ENCODE measurements around the gene RANBP10. TPM values are rescaled to one million over a fixed set of nuclear protein-coding genes. Genes with fewer than 3 reads are reported as not detected.

Gene RANBP10
- total RNA-seq, 4 donors from 2014 or later = 6.0 to 9.8 (median 8.3) TPM

DNA sequence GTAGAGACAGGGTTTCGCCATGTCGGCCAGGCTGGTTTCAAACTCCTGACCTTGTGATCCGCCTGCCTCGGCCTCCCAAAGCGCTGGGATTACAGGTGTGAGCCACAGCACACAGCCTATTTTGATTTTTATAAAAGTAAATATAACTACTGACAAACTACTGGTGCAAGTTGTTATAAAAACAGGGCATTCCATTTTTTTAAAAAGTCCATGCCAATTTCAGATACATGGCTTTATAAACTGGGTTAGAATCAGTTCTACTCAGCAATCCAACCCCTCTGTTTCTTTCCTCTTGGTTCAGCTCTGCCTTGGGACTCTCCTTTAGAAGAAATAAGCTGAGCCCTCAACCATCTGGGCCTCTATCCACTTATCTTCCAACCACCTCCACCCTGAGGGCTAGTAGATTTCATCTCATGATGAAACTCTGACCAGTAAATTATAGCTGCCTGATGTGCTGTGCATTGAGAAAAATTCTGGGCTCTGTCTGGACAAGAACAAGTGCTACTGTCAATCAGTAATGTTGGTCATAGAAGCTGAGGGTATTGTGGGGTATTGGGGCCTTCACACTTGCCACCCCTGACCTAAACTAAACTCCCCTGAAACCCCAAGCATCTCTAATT lies 10.2 kb downstream of the RANBP10 start:
- no peak for ATAC-seq (ENCODE audit: low FRiP score)
- TF ChIP-seq, protein P1, sequence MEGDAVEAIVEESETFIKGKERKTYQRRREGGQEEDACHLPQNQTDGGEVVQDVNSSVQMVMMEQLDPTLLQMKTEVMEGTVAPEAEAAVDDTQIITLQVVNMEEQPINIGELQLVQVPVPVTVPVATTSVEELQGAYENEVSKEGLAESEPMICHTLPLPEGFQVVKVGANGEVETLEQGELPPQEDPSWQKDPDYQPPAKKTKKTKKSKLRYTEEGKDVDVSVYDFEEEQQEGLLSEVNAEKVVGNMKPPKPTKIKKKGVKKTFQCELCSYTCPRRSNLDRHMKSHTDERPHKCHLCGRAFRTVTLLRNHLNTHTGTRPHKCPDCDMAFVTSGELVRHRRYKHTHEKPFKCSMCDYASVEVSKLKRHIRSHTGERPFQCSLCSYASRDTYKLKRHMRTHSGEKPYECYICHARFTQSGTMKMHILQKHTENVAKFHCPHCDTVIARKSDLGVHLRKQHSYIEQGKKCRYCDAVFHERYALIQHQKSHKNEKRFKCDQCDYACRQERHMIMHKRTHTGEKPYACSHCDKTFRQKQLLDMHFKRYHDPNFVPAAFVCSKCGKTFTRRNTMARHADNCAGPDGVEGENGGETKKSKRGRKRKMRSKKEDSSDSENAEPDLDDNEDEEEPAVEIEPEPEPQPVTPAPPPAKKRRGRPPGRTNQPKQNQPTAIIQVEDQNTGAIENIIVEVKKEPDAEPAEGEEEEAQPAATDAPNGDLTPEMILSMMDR (IDR thresholded peaks at IDR 0.05) = no peak
- no peak for DNase-seq (ENCODE audit: low spot score)

DNA sequence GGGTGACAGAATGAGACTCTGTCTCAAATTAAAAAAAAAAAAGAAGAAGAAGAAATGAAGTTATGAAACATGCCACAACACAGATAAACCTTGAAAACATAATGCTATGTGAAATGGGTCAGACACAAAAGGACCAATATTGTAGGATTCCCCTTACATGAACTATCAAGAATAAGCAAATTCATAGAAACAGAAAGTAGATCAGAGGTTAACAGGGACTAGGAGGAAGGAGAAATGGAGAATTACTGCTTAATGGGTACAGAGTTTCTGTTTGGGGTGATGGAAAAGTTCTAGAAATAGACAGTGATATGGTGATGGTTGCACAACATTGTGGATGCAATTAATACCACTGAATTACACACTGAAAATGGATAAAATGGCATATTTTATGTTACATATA lies 16.3 kb downstream of the RANBP10 start:
- DNase-seq (ENCODE audit: low spot score) = no peak
- TF ChIP-seq, protein P1 (IDR thresholded peaks at IDR 0.05) = no peak
- ATAC-seq (ENCODE audit: low FRiP score) = no peak

DNA sequence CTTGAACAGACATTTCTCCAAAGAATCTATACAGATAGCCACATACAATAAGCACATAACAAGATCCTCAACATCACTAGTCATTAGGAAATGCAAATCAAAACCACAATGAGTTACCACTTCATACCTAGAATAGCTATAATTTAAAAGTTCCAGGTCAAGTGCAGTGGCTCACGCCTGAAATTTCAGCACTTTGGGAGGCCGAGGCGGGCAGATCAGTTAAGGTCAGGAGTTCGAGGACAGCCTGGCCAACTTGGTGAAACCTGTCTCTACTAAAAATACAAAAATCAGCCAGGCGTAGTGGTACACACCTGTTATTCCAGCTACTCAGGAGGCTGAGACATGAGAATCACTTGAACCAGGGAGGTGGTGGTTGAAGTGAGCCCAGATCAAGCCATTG lies 19.9 kb downstream of the RANBP10 start:
- no peak for ATAC-seq (ENCODE audit: low FRiP score)
- DNase-seq (ENCODE audit: low spot score) = no peak
- TF ChIP-seq, protein P1 (IDR thresholded peaks at IDR 0.05) = no peak

DNA sequence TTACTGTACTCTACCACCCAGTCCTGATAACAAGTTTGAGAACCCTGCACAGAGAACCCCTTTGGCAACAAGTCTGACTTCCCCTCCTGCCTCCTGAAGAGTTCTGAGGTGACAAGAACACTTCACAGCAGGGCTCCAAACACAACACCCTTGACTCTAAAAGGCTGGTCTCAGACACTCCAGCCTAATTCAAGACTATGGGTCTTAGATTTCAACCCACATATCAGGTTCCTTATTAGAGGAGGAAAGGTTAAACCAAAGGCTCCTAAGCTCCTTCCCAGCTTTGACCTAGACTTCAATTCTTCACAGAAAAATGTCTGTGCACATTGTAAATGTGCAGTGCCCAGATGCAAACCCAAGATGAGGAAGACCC lies 23.0 kb downstream of the RANBP10 start:
- ATAC-seq (ENCODE audit: low FRiP score) (no peak), DNase-seq (ENCODE audit: low spot score) (no peak)
- TF ChIP-seq, protein P1 (IDR thresholded peaks at IDR 0.05) = no peak

DNA sequence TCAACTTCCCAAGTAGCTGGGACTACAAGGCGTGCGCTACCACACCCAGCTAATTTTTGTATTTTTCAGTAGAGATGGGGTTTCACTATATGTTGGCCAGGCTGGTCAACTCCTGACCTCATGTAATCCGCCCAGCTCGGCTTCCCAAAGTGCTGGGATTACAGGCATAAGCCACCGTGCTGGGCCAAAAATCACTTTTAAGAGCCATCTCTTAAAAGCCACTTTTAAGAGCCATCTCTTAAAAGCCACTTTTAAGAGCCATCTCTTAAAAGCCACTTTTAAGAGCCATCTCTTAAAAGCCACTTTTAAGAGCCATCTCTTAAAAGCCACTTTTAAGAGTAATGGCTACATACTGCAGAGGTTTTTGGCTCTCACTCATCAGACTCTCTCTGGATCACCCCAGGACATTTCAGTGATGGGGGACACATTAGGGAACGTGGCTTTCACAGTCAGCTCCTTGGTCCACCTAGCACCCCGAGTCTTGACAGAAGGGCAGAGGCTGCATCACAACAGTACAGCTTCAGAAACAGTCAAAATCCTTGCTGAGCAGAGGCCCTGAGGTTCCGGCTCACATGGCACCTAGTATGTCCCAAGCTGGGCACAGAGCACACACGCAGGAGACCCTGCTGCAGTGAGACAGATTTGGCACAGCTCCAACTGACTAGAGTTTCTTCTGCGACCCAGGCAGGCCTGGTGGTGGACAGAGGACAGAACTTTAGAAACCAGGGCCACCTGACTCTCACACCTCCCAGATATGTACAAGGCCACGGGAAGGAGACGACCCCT lies 23.6 kb downstream of the RANBP10 start:
- TF ChIP-seq, protein P1 (IDR thresholded peaks at IDR 0.05) = no peak
- no peak for DNase-seq (ENCODE audit: low spot score)
- ATAC-seq (ENCODE audit: low FRiP score) = no peak

DNA sequence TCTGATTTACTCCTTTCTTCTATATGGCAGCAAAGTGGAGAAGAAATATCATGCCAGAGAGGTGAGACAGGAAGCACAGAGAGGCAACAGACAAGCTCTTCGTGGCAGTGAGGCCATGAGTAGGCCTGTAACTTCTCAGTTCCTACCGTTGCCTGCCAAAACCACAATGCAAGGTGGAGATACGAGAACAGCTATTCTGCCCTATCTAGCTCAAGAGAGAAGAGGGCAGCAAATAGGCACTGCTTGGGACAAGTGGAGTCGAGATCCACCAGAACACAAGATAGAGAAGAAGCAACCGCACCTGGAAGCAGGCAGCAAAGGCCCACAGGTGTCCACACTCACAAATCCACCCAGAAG lies 24.8 kb downstream of the RANBP10 start:
- DNase-seq (ENCODE audit: low spot score) (no peak), ATAC-seq (ENCODE audit: low FRiP score) (no peak)
- TF ChIP-seq, protein P1 (IDR thresholded peaks at IDR 0.05) = no peak

All from omental fat pad (tissue), 4 donors.